Hematopoietic multipotent progenitor cell treated with erythropoietin and hydrocortisone succinate and interleukin-3 and kit ligand, for 6 days (in vitro differentiated cells): ENCODE data around the gene SLC38A6.

Experiments
- DNase-seq: peaks from one replicate; pipeline ENCODE4 v3.0.0-alpha.2; 2015

SLC38A6 gene

DNA sequence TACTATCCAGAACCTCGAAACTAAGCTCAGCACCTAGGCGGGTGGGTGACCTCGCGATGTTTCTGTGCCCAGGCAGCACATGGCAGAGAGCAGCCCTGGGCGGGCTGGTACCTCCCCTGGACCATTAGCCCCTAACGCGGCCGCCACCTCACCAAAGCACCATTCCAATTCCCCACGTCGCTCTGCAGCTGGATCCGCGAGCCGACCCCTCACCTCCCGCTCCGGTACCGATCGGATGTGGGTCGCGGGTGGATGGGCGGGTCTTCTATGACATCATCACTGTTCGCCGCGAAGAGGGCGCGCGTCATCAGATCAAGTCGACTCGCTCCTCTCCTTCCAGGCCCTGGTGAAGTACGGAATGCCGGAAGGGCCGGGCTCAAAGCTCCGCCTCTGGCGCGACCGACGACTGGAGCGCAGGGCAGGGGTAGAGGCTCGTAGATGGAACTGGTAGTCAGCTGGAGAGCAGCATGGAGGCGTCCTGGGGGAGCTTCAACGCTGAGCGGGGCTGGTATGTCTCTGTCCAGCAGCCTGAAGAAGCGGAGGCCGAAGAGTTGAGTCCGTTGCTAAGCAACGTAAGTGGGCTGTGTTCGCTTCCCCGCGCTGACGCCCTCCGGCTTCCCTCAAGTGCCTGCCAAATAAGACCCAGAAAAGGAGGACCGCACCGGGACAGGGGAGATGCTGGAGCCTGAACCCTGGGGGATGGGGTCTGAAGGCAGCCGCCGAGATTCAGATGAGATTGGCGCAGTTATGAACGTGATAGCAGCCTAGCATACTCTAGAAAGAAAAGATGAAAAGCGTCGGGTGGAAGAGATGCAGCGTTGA, at the start of gene SLC38A6, which contains the start of gene TRMT5:
SLC38A6 (plus strand) TSS at position 435 of the 822 bp plus-strand sequence; CDS start at position 468, 33 bp downstream.
TRMT5 (minus strand) TSS at position 269 of the 822 bp plus-strand sequence; CDS start at position 163, 106 bp downstream.
- peak; percentile 95 for DNase-seq

DNA sequence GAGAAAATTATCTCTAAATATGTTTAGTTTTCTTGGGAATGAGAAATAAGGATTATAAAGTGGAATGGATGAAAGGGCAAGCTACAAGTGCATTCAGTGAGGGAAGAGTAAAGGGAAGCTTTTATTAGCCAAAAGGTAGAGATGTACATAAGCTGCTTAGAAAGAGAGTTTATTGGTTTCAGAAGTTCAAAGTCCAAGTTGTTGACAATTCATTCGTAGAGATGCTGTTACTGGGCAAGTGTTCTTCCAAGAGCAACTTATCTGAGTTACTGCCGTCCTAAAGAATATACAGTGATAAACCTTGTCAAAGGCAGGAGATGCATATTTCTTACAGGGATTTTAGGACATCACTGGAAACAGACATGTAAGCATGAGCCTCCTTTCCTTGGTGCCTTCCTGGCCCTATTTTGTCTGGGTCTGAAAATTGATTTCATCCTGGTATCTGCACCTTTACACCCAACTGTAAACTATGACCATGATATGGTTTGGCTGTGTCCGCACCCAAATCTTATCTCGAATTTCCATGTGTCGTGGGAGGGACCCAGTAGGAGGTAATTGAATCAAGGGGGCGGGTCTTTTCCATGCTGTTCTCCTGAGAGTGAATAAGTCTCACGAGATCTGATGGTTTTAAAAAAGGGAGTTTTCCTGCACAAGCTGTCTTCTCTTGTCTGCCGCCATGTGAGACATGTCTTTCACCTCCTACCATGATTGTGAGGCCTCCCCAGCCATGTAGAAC, 47.0 kb upstream of the SLC38A6 start:
- DNase-seq = peak; percentile 79

GRCh38 chr14:60935319-60935718, 45.7 kb upstream of the SLC38A6 start:
- no peak for DNase-seq

- DNase-seq = no peak
These were observed 37.4 kb upstream of the SLC38A6 start for GRCh38 chr14:60943637-60944032.

DNA sequence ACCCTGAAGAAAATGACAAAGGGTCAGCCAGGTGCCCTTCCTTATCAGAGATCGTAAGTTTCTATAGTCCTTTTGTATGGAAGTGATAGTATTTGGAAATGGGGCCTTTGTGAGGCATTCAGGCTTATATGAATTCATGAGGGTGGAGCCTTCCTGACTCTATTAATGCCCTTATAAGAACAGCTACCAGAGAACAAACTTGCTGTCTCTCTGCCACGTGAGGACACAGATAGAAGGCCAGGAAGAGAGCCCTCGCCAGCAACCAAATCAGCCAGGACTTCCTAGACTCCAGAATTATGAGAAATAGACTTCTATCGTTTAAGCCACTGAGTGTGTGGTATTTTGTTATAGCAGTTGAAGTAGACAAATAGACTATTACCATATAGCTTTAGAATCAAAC, 36.8 kb upstream of the SLC38A6 start:
- DNase-seq = no peak

GRCh38 chr14:60945984-60946383, 35.1 kb upstream of the SLC38A6 start:
- peak; percentile 18 for DNase-seq

- DNase-seq = no peak
These were observed 34.3 kb upstream of the SLC38A6 start for GRCh38 chr14:60946773-60947172.

- DNase-seq = no peak
These were observed 29.1 kb upstream of the SLC38A6 start for GRCh38 chr14:60951776-60952435.

GRCh38 chr14:60956202-60956601, 24.8 kb upstream of the SLC38A6 start:
- DNase-seq = no peak

- no peak for DNase-seq
These were observed 24.4 kb upstream of the SLC38A6 start for GRCh38 chr14:60956632-60957031.

DNA sequence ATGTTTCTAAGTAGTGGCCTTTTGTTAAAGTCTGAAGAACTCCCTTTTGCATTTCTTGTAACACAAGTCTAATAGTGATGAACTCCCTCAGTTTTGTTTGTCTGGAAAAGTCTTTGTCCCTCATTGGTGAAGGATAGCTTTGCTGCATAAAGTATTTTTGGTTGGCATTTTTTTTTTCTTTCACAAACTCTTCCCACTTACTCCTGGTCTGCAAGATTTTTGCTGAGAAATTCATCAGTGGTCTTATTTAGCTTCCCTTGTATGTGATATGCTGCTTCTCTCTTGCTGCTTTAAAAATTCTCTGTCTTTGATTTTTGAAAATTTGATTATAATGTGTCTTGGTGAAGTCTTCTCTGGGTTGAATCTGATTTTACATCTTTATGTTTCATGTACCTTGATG, 22.9 kb upstream of the SLC38A6 start:
- DNase-seq = no peak

GRCh38 chr14:60963761-60964160, 17.3 kb upstream of the SLC38A6 start:
- no peak for DNase-seq

- DNase-seq = no peak
These were observed 16.1 kb upstream of the SLC38A6 start for GRCh38 chr14:60964904-60965303.

- no peak for DNase-seq
These were observed 15.6 kb upstream of the SLC38A6 start for GRCh38 chr14:60965402-60965801.

DNA sequence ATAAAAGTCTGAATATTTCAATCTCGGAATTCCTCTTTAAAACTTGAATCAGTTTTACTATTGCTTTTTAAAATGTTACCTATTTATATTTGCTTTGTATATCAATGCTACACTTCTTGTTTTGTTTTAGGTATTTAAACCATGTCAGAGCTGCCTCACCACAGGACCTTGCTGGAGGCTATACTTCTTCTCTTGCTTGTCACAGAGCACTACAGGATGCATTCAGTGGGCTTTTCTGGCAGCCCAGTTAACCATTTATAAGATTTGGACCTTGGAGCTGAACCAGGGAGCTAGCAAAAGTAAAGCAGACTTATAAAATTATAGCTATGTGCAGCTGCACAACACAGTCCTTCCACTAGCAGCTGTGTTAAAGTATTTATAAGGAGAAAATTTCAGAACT, 12.9 kb upstream of the SLC38A6 start:
- no peak for DNase-seq

- DNase-seq = no peak
These were observed 12.4 kb upstream of the SLC38A6 start for GRCh38 chr14:60968671-60969070.

DNA sequence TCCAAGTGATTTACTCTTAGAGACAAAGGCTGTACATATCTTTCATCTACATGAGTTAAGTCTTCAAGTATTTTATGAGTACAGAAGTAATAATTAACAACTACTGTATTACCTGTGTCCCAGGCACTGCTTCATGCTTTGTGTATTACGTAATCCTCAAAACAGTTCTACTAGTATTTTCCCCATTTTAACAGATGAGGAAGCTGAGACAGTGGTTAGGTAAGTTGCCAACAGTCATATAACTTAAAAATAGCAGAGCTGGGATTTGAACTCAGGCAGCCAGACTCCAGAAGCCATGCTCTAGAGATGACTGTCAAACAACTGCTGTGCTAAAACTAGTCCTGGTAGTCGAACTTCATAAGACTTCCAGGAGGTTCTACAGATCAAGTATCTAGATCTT, 10.9 kb upstream of the SLC38A6 start:
- DNase-seq = no peak

- no peak for DNase-seq
These were observed 9.8 kb upstream of the SLC38A6 start for GRCh38 chr14:60971271-60971670.

- no peak for DNase-seq
These were observed 8.8 kb upstream of the SLC38A6 start for GRCh38 chr14:60972295-60972694.

DNA sequence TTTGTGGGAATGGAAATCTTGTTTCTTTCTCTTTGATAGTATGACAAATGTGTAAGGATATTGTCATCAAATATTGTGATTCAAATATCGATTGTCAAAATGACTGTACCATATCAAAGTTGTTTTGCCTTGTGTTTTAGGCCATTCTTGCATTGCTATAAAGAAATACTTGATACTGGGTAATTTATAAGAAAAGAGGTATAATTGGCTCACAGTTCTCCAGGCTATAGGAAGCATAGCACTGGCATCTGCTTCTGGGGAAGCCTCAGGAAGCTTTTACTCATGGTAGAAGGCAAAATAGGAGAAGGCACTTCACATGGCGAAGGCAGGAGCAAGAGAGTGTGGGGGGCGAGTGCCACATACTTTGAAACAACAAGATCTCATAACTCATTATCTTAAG, 8.0 kb upstream of the SLC38A6 start:
- DNase-seq = no peak

DNA sequence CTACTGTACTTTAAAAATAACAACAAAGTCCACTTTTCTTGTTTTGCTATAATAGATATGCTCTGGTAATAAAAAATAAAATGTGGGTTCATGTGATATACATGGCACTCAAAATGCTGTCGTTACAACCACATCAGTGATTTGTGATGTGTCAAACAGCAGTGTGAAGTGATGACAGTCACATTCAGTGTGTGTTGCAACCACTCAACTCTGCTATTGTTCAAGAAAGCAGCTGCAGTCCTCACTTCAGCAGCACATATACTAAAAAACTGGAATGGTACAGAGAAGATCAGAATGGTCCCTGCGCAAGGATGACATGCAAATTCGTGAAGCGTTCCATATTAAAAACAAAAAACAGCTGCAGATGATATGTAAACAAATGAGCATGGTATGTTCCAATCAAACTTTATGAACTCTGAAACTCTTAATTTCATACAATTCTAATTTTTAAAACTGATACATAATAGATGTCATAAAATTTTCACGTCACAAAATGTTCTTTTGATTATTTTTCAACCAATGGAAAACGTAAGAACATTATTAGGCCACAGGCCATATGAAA, 6.9 kb upstream of the SLC38A6 start:
- DNase-seq = no peak

- DNase-seq = no peak
These were observed 5.5 kb upstream of the SLC38A6 start for GRCh38 chr14:60975551-60975950.

DNA sequence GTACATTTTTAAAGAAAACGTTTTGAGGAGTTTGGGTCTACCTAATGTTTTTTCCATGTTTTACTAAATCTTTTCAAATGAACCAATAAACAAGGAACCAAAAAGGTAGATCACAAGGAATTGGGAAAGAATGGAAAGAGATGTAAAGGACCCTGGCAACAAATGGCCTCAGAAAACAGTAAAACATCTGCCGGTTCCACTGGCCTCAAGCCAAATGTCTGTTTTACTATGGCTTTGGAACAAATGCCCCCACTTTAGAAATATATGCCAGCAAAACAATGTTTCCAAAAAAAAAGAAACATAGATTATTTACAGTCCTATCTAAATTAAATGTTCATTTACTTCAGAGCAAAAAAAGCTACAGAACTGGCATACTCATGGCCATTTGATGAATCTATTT, 3.2 kb upstream of the SLC38A6 start:
- no peak for DNase-seq
